Activated CD4-positive, alpha-beta T cell treated with anti-CD3 and anti-CD28 coated beads for 24 hours (primary cell): ENCODE measurements around the gene MS4A14.
"Not testable (repeated sequence)": the region's sequence is repeated elsewhere in the genome, so short reads cannot be mapped to it uniquely, and the experiment has no call there.

Experiments
- DNase-seq, 2 donors: peaks; one replicate each; pipeline ENCODE4 v3.0.0-alpha.2; 2020; ENCODE audit warnings: low read depth in 2 of 2

MS4A14 gene

DNA sequence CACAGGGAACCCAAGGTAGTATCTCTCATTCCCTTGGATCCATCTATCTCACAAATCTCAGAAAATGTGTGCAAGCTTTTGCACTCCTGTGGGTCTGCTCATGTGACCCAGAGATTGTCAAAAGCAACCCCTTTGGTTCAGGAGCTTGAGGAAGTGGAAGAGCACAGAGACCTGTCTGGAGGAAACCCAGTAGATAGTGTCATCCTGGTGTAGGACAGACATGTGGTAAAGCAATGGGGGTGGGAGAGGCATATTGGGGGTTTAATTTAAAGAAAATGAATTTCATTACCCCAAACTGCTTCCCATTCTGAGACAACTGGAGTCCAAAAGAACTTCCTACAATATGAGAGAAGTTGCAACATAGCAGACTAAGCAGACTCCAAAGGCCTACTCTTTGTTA lies 5.8 kb upstream of the MS4A14 start:
- DNase-seq, result no peak

DNA sequence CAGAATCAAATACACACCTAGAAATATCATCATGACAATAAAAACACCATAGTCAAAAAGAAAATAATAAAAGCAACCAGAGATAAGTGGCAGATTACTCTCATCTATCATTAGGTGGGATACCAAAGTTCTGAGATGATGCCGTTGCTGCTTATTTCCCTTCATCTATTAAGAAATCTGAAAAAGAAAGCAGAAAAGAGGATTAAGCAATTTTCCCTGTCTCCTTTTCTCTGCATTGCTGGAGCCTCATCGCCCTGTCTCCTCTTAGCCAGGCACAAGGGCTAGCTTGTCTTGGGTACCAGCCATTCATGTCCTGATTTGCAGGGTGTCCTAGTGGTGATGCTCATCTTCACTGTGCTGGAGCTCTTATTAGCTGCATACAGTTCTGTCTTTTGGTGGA lies 3.9 kb upstream of the MS4A14 start:
- DNase-seq, result no peak

DNA sequence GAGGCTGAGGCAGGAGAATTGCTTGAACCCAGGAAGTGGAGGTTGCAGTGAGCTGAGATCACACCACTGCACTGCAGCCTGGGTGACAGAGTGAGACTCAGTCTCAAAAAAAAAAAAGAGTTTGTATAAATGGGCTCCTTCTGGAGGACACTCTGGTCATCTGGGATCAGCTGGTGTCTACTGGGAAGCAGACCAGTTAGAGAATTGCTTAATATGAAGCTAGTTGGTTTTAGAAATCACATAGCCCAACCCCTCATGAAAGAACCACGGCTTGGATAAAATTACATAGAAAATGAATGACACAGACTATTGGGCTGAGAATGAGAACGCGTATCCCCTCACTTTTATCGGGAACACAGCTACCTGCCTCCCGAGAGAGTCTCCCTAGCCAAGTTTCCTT lies 3.2 kb upstream of the MS4A14 start:
- DNase-seq, result no peak

DNA sequence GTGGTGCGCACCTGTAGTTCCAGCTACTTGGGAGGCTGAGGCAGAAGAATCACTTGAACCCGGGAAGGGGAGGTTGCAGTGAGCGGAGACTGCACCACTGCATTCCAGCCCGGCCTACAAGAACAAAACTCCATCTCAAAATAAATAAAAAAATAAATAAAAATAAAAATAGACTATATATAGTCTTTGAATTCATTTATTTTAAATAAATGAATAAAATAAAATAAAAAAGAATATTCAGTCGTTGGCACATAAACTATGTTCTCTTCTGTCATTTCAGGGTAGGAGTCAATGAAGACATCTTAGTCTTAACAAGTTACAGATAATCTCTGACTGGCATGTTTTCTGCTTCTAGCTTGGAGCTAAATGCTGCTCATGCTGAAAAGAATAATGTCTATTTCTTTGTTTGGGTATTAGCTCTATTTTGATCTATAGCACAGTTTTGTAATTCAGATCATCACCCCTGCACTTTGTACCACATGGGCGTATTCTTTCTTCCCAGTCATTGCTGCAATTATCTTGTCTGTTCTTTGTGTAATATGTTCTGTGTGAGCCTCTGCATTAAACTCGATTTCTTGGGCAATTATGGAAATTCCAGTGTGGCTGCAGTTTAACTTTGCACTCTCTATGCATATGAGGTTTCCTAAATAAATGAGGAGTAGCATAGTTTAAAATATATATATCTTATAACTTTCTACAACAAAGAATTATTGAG lies 1.4 kb upstream of the MS4A14 start:
- DNase-seq, result no peak

DNA sequence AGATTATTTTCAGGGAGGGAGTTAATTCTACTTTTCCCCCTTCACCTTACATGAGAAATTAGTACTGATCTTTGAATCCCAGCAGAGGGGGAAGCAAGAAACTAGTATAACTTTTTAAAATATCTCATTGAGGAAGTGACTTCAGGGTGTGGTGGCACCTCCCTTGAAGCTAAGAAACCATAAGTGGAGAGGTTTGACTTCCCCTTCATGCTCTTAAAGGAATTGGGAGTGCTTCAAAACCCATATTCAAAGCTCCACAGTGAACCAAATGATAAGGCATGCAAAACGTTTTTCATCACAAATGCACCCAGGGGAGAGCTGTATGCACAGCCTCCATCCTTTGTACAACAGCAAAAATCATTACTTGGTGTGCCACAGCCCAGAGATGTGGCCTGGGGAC lies 540 bp downstream of the MS4A14 start:
- DNase-seq, result no peak

DNA sequence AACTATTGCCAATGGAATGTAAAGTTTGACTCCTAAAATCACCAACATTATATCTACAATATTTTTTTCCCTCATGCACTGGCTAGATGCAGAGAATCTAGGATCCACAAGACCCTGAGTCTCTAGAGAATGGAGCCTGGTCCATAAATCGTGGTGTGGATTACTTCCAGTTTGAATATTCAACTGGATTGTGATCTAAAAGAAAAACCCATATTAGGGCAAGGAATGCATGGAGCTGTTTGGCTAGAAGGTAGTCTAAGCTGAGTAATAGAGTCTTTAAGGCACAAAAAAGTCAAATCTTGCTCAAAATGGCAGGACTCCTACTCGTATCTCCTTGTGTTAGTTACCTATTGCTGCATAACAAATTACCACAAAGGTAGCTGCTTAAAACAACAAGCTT lies 23.8 kb downstream of the MS4A14 start:
- no peak for DNase-seq

DNA sequence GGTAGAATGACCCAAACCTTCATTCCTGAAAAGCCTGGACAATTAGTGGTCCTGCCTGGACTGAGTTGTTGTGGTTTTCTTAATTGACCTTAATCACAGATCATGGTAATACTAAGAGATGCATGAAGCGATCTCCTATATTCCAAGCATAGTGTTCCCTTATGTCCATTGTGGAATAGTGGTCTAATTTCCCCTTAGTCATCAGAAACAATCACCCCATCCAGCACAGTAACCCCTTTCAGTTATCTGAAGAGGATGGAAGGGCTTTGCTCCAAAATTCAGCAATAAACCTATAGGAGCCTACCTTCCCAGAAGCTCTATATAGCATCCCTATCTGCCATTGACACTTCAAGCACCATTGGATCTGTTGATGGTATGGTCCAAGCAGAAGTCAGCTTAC lies 26.4 kb downstream of the MS4A14 start:
- no peak for DNase-seq

DNA sequence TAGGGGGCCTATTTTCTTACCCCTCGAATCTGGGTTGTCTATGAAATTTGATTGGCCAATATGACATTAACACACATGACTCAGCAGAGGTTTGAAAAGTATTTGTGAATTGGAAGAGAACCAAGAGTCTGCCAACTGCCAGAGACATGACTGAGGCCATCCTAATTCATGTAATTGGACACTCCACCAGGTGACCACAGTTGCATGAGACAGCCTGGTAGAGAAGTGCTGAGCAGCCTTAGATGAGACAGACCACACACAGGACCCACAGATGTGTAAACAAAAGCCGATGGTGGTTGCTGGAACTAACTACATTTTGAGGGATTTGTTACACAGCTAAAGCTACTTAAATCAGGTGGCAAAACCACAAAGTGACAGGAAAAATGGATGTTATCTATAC lies 32.3 kb downstream of the MS4A14 start:
- DNase-seq, result no peak

DNA sequence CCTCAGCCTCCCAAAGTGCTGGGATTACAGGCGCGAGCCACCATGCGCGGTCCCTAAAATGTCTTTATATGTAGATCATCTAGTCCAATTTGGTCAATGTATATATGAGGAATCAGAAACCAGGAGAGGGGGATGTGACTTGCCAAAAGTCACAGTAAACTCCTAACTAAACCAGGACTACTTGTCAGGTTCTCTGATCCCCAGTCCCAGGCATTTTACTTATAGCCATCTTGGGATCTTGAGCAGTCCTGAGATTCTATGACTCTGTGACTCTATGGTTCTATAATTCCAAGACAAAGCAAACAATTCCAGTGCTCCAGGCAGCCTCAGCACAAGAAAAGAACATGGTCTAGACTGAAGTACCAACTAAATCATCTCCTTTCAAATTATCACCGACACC lies 33.0 kb downstream of the MS4A14 start, which contains the start of gene MS4A5:
MS4A5 (plus strand) TSS at position 301 of the 400 bp plus-strand sequence. CDS start 103 bp downstream, outside the sequence.
- DNase-seq, result no peak

DNA sequence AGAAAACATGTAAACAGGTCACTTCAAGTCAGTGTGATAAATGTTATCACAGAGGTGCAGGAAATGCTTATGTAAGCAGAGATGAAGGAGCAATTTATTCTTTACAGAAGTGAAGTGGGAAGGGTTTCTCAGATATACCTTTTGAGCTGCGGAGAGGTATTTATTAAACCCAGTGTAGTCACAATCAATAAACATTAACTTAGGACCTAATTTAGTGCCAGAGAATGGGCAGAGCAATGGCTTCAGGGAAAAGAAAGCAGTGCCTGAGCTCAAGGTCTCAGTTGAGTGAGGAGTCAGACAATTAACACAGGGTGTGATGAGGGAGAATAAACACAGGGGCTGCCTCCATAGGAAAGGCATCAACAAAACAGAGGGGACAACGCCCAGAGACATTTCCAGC lies 35.0 kb downstream of the MS4A14 start:
- no peak for DNase-seq

DNA sequence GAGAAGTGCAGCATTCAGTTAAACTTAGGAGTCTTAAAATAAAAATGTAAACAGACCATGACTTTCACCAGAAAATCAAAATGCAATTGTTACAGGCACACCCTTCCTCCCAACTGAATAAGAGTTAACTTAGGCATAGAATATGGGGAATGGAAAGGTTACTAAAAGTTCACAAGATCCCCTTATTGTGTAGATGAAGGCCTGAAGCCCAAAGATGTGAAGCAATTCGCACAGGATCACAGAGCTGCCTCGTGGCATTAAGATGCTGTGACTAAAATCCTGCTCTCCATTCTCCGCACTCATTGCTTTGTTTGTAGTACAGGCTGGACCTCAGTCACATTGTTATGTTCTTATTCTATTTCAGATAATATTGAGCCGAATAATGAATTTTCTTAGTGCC lies 37.1 kb downstream of the MS4A14 start:
- DNase-seq, result no peak

DNA sequence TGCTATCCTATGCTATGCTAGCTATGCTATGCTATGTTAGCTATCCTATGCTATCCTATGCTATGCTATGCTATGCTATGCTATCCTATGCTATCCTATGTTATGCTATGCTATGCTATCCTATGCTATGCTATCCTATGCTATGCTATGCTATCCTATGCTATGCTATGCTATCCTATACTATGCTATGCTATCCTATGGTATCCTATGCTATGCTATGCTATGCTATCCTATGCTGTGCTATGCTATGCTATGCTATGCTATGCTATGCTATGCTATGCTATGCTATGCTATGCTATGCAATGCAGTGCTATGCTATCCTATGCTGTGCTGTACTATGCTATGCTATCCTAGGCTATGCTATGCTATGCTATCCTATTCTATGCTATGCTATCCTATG lies 50.8 kb downstream of the MS4A14 start:
- DNase-seq, result no peak

DNA sequence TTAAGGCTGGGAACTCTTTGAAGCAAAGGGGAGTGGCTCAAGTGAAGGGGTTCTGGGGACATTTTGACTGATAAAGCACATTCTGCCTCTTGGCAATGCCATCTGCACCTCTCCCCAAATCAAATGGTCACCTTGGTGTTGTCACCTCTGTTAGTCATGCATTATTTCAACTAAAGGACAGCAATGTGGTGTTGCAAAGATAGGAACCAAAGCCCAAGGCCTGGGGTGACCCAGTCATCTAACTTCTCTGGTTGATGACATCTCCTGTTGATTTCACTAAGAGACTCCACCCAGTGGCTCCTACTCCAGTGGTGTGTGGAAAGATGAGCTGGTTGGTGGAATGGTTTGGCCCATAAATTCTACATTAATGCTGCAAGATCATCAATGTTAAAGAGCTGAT lies 51.6 kb downstream of the MS4A14 start:
- no peak for DNase-seq

DNA sequence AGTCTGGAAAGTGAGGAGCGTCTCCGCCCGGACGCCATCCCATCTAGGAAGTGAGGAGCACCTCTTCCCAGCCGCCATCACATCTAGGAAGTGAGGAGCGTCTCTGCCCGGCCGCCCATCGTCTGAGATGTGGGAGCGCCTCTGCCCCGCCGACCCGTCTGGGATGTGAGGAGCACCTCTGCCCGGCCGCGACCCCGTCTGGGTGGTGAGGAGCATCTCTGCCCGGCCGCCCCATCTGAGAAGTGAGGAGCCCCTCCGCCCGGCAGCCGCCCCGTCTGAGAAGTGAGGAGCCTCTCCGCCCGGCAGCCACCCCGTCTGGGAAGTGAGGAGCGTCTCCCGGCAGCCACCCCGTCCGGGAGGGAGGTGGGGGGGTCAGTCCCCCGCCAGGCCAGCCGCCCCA lies 54.9 kb downstream of the MS4A14 start:
- DNase-seq, result not testable (repeated sequence)

DNA sequence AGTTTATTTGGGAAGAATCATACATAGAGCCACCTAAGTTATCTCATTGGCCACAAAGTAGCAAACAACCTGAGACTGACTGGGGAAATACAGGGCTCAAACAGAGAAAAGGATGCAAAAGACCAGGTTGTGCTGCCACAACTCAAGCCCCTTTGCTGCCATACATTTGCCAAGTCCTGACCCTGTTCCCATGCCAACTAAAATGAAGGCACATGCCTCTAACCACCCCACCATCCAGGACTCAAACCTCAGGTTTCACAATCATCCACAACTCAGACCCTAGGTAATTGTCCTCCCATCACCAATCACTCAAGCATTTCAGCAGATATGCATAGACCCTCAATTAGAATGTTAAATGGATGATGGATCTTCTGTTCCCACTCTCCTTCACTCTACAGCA lies 58.0 kb downstream of the MS4A14 start:
- DNase-seq, result no peak

DNA sequence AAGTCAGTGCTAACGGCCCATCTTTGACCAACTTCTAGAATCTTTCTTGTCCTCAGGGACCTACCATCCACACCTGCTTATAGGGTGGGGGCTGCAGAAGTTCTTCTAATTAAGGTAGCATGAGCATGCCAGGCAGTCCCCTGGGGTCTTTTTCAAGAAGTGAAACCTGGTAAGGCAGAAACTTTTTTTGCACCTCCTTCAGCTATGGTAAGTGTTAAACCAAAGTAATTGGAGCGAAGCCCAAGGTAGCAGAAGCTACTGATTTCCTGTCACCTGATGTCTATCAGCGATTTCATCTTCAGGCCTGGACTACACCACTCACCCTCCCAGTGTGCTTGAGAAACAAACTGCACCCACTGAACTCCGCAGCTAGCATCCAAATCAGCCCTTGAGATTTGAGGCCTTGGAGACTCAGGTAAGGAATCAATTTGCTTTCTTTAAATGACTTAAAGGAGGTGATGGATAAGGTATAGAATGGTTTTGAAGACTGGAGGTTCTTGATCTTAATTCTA lies 59.3 kb downstream of the MS4A14 start, which contains the start of gene MS4A1:
MS4A1 (plus strand) TSS at position 317 of the 512 bp plus-strand sequence. CDS start 6,528 bp downstream, outside the sequence.
- DNase-seq, result no peak

DNA sequence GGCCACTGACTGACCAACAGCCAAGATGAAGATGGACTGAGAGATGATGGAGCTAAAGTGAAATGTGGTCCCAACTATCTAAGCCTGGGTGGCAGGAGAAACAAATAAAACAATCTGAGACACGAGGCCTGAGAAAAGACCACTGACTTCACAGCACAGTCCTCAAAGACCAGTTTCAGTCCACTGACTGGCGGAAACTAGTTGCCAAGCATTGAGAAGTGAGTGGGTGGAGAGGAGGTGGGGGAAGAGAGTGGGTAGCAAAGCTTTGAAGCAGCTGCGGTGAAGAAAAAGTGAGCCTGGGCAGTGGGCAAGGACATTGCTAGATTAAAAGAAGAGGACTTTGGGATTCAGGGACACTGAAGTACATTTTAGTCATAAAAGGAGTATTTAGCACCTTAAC lies 61.3 kb downstream of the MS4A14 start:
- DNase-seq, result no peak

DNA sequence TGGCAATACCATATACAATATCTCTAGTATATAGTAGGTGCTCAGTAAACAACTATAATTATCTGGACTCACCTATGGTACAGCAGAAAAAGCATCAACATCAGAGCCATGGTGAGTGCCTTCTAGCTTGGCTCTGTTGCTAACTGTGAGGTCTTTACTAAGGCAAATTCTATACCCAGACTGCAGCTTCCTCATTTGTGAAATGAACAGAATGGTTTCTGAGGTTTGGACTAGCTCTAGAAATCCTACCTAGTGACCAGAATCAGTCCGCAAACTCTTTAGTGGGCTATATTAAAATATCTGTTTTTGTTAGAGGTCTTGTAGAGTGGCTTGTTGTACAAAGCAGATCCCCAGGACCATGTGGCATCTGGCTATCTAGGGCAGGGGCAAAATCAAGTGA lies 63.1 kb downstream of the MS4A14 start:
- DNase-seq, result no peak
